COLO829 (cell line): ENCODE data around the gene MEOX2.

ENCODE experiments used
- DNase-seq: peaks from one replicate; pipeline ENCODE4 v3.0.0; 2012; ENCODE audit warnings: low spot score

MEOX2 gene

DNA sequence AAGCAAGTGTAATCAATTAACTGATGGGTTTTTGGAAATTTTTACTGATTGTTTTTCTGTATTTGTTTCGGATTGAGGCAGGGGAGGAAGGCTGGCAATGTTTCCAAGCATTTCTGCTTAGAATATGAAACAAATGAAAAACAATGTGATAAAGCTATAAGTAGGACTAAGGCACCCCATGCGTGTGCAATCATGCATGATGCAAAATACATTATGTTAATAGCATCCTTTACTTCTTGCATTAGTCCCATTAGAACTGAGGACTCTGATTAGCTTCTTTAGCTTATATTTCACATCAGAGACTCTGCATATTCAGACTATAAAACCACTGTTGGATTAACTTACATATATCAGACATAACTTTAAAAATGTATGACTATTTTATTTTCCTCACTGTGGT, 76.0 kb downstream of the MEOX2 start:
- no peak for DNase-seq

DNA sequence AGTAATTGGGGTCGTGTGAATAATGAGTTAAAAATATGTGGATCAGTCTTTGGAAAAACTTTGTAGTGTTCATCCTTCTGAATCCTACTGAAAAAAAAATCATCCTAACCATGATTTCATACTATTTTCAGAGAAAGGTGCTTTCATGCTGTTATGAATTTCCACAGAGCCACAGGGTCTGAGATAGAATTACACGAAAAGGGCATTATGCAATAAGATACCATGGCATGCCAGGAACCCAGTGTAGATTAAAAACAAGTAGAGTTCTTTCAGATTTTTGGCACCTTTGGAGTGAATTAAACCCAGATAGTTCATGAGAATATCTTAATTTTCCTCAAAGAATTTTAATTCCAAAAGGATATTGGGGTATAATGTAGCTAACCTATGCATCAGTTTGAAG, 77.2 kb downstream of the MEOX2 start:
- DNase-seq = no peak

- DNase-seq = no peak
Measured at GRCh38 chr7:15607529-15608210, 78.8 kb downstream of the MEOX2 start.

GRCh38 chr7:15606561-15606960, 79.9 kb downstream of the MEOX2 start:
- DNase-seq = no peak

DNA sequence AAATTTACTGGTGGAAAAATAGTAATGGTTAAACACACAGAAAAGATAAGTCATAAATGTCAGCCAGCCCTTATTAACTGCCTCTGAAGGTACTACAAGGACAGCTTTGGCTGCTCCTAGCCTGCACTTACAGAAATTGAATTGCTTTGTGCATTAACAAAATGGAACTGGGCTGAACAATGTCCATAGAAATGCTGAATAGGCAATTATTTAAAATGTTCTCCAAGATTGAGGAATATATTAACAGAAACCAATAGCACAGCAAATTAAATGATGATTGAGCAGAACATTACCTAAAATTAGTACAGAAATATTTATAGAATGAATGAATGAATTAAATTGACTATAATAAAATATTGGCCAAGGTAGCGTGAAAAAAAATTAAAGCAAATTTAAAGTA, 82.3 kb downstream of the MEOX2 start:
- DNase-seq = no peak

DNA sequence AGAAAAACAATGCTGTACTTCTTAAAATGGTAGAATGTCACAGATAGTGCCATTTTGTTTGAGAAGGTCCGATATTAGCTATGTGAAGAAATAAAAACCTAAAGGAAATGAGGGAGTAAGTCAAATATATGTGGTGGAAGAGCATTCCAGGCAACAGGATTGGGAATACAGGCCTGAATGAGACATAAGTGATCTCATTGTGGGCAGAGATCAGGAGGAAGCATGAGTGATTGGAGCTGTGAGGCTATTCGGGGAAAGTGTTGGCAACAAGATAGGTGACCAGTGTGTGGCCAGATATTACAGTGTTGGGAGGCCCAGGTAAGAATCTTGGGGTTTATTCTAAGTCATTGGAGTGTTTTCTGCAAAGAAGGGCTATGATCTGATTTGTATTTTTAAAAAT, 83.4 kb downstream of the MEOX2 start:
- no peak for DNase-seq

GRCh38 chr7:15602236-15602635, 84.2 kb downstream of the MEOX2 start:
- DNase-seq = no peak

DNA sequence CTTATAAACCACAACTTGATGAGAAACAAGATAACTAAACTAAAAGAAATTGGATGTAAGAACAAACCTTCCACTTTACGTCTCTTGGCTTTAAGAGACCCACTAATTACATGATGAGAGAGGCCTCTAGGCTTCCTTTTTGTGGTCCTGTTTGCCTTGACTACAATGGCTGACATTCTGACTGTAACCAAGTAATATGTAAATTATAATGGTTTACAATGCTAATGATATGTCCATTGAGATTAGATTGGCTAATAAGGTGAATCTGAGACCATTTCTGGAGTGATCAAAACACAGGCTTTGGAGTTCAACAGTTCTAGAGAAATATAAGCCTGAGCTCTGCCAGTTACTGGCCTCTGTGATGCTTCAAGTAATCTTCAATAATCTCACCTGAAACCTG, 85.3 kb downstream of the MEOX2 start:
- DNase-seq = no peak

DNA sequence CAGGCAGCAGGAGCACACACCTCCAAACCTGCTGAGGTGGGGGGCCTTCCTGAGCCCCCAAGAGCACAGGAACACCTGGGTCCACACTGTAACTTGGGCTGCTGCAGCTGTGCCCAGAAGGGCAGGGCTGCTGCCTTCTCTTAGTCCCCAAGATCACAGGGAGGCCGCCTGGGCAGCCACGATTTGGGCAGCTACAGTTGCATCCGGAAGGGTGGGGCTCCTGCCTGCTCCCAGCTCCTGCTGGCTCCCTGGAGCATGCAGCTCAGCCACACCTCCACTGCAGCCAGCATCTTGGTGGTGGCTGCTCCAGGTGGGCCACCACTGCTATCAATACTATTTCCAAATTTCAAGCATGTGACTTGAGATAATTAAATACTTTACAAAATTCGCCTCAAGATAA, 86.2 kb downstream of the MEOX2 start:
- no peak for DNase-seq

DNA sequence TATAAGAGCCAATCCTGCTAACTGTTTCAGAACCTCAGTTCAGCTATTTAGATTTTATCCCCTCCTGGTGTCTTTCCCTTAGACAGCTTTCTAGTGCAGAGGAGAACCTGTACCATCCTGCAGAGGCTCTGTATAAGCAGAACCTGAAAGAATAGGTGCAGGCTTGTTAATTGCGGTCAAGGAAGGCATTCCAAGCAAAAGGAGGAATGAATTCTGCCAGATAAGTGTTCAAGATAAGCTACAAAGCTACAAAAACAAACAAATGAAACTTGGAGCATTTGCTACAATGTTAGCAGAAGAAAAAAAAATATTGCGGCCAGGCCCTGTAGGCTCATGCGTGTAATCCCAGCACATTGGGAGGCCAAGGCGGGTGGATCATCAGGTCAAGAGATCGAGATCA, 92.0 kb downstream of the MEOX2 start:
- no peak for DNase-seq

GRCh38 chr7:15593382-15593781, 93.1 kb downstream of the MEOX2 start:
- DNase-seq = no peak

DNA sequence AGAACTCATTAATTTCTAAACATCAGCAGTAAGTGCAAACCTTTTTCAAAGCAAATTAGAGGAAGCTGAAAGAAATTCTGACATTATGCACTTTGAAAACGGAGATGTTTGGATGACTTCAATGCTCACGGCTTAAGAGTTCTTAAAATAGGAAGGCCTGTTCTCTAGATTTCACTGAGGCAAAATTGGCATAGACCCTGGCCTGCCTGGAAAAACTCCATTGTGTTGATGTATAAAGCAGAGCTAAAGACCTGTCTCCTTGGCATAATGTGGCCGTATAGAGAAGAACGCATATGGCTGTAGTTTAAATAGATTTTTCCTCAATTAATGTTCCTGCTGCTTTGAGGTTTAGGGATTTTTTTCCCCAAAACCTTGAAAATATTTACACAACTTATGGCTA, 100.2 kb downstream of the MEOX2 start:
- no peak for DNase-seq

DNA sequence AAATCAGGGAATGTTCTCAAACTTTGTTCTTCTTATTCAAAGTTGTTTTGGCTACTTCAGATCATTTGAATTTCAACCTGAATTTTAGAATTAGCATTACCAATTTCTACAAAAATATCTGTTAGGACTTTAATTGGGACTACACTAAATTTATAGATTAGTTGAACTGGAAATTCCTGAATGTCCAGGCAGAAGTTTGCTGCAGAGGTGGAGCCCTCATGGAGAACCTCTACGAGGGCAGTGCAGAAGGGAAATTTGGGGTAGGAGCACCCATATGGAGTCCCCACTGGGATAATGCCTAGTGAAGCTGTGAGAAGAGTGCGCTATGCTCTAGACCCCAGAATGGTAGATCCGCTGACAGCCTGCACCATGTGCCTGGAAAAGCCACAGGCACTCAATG, 101.9 kb downstream of the MEOX2 start:
- no peak for DNase-seq

- DNase-seq = no peak
Measured at GRCh38 chr7:15582773-15583172, 103.7 kb downstream of the MEOX2 start.

DNA sequence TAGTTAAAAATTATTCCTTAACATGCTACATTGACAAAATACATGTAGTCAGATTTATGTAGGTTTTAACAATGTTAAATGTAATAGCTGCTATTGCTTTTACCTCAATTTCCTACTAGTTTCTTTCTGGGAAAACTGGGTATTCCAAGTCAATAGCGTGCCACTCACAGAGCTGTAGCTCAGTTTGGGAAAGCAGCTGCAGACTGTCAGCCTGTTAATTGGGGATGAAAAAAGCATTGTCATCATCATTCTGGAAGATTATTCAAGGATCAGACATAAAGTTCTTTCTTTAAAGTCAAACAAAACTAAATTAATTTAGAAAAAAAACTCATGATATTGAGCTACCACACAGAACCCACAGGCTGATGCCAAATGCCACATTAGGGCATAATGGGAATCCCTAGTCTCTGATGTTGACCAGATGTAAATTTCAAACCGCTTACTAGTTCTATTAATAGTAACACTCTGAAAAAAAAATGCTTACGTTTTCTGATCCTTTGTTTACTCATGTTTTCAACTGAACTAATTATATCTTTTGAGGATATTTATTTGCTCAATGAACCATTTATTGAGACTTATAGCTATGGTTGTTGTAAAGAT, 105.0 kb downstream of the MEOX2 start:
- DNase-seq = no peak

DNA sequence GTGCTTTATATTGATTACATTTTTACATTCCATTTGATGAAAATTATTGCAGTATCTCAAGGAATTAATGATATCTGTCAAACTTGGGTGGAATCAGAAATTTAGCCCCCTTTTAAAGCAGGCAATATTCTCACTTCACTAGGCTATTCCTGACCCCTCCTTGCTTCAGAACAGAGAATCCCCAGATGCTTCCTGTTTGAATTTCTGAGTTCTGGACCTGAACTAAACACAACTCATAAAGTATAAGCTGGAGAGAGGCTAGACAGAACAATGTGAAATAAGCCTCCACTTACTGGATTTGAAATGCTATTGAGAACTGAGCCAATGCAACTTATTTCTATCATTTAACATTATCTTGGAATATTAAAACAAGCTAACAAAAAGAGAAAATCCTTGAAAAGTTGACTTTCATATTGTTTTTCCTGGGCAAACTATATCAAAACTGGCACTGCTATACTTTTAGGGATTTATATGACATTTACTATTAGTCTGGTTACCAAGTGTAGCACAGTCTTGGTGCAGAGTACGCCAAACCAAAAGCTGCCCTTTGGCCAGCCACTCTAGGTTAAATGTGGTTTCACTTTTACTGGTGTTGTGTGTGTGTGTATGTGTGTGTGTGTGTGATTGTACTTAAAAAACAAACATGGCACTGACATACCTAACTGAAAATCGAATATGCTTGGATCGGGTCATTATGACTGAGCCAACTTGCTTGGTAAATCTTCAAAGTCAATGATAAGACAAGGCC, 105.7 kb downstream of the MEOX2 start:
- DNase-seq = no peak

GRCh38 chr7:15577600-15577999, 108.9 kb downstream of the MEOX2 start:
- no peak for DNase-seq

DNA sequence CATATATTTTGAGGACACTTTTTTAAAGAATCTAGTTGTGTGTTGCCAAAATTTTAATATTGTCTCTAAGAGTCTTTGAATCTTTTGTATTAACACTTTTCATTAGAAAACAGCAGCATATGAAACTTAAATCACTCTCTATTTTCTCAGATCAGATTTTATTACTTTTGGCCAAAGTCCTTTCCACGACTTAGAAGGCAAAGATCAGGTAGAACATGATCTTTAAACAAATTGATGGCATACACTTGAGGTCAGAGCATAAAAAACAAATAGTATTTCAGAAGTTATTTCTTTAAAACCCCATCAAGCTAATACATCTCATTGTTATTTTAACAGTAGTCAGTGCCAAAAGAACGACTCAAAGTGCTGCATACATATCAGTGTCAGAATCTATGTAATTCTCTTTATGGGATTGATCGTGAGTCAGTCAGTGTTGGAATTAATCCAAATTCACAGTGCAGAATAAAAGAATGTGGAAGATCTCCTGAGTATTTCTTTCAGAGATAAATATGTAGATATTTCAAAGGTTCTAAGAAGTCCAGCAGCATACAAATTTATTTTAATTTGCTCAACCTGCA, 115.1 kb downstream of the MEOX2 start:
- DNase-seq = no peak

- no peak for DNase-seq
Measured at GRCh38 chr7:15567652-15568051, 118.8 kb downstream of the MEOX2 start.

DNA sequence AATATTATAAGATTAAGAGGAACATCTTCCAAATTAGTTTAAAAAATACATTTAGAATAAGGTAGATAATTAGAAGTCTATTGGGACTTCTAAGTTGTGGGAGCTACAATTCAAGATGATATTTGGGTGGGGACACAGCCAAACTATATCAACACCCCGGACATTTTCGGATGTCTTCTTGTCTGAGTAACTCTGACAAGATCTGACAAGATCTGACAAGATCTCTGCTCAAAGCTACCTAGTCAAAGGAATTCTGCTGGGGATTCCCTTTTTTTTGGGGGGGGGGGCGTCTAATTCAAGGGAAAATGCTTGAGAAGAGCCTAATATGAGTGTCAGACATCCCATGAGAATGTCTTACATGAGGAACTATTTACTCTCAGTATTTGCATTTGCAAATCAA, 119.4 kb downstream of the MEOX2 start:
- DNase-seq = no peak

- no peak for DNase-seq
Measured at GRCh38 chr7:15566476-15566875, 120.0 kb downstream of the MEOX2 start.

DNA sequence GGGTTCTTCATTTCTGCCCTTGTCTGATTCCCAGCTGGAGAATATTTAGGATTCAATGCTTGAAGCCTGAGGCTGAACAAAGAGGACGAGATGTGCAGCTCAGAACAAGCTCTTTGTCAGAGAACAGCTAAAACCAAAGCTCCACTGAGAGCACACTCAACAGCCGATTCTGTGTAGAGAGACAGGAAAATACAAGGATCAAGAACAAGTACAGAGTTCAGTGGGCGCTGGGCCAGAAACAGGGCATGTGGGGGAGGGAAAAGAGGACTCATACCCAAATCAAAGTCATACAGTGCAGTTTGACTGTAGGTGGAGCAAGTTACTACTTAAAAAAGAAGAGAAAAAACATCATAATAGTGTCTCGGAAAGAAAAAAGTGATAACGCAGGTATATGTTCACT, 124.6 kb downstream of the MEOX2 start, which contains the start of gene AGMO:
AGMO (minus strand) TSS at position 181 of the 400 bp plus-strand sequence.
- DNase-seq = peak; percentile 66
